ENCODE data around the gene IGFBP2.
A peak's percentile ranks its signal among the peaks of the same experiment; 100 is the strongest.

IGFBP2 gene

GRCh38 chr2:216687111-216687510, 53.9 kb downstream of the IGFBP2 start:
- no peak for DNase-seq (ENCODE audit: low read depth)

DNA sequence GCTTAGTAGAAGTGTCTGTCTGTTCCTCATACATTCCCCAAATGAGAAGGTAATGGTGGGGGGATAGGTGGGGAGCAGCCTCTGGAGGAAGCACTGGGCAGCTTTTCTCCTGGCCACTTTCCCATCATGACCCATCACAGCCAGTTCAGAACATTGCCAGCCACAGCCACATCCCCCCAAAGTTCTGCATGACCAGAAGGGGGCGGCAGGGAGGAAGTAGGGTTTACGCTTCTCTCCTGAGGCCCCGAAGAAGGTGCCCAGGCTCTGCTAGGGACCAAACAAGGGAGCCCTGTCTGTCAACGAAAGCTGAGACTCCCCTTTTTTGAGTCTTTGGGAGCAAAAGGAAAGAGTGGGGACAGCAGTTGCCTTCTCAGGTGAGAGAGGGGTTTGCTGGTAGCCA, 54.4 kb downstream of the IGFBP2 start:
- peak; percentile 18 for DNase-seq (ENCODE audit: low read depth)

- no peak for DNase-seq (ENCODE audit: low read depth)
Measured at GRCh38 chr2:216688731-216689340, 55.6 kb downstream of the IGFBP2 start.

- no peak for DNase-seq (ENCODE audit: low read depth)
Measured at GRCh38 chr2:216689397-216689796, 56.2 kb downstream of the IGFBP2 start.

- no peak for DNase-seq (ENCODE audit: low read depth)
Measured at GRCh38 chr2:216690456-216690852, 57.2 kb downstream of the IGFBP2 start.

DNA sequence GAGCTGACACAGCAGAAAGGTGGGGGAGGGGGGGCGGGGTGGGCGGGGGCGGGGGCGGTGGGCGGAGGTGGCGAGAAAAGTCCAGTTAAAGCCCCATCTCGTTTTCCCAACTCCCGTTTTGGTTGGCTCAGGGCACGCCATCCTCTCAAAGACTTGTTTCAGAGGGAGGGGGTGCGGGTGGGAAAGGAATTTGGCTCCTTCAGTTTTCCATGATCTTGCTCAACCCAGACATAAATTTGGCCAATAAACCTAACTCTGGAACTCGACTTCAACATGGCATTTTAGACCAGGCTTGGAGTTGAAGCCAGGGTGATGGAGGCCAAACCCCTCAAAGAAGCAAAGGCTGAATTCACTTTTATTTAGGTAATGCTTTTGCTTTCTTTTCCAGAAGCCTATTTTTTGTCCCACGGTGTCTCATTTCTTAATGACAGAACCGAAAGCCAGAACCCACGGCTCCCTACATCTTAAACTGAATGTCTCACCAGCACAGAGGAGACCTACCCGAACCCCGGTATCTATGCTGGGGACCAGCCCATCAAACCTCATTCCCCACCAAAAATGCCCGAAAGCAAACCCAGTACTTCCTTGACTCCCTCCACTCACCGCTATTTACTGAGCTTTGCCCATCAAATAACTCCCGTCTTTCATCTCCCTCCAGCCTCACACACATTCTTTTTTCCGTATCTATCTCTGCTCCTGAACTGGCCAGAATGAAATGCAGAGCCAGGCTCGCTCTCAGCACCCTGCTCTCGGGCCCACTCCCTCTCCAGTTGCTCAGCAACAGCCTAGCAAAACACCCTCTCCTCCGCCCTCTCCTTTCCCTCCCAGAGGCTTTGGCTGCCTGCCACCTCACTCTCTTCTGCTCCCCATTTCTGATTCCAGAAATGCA, 57.9 kb downstream of the IGFBP2 start:
- no peak for DNase-seq (ENCODE audit: low read depth)

DNA sequence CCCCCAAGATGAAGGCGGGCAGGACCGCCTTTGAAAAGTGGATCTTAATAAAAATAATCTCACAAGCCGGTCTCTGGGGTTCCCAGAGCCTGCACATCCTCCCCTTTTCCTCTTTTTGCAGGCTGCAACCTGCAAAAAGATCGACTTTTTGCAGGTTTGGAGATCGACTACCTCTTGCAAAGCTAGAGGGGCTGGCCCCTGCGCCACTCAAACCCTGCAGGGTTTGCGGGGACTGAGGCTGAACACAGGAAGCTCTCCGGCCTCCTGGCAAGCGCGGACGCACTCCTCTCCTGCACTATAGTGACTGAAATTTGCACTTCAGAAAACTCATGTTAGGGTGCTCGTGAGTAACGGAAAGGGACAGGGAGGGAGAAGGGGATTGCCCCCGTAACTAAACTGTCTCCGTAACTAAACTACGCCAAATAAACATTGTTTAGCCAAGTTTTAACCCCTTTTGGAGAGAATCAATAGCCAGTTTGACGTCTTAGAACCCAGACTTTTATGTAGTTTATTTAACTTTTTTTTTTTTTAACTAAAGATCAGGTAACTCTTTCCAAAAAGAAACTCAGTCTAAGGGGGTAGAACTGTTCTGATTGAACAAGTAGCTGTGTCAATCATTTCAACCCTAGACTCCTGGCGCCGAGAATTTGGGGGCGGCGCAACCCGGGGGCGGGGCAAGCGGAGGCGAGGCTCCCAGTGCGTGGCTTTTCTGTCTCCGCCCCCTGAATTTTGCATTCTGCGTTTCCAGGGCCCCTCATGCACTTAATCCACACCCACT, 59.6 kb downstream of the IGFBP2 start:
- DNase-seq (ENCODE audit: low read depth) = peak; percentile 69

GRCh38 chr2:216693414-216694080, 60.3 kb downstream of the IGFBP2 start:
- DNase-seq (ENCODE audit: low read depth) = no peak

- DNase-seq (ENCODE audit: low read depth) = peak; percentile 22
Measured at GRCh38 chr2:216694082-216694825, 61.0 kb downstream of the IGFBP2 start.

GRCh38 chr2:216694826-216695217, 61.6 kb downstream of the IGFBP2 start:
- no peak for DNase-seq (ENCODE audit: low read depth)

DNA sequence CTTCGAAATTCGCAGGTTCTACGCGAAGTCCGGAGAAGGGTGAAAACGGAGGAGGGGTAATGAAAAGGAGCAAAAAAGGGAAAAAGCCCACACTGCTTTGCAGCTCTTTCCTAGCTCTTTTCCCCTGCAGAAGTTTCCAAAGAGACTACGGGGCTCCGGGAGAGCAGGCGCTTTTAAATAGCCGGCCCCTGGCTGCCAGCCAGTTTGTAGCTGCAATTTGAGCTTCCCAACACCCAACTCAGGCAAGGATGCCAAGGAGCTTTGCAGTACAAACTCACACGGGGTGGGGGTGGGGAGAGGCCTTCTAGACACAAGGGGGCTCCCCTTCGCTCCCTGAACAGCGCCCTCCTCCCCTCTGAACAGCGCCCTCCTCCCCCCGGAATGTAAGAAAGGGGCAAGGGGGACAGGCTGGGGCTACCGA, 62.2 kb downstream of the IGFBP2 start, which contains the start of gene IGFBP5:
Gene IGFBP5 (minus strand): TSS at position 149 of the 421 bp plus-strand sequence. CDS start 774 bp downstream, outside the sequence.
- DNase-seq (ENCODE audit: low read depth) = no peak

DNA sequence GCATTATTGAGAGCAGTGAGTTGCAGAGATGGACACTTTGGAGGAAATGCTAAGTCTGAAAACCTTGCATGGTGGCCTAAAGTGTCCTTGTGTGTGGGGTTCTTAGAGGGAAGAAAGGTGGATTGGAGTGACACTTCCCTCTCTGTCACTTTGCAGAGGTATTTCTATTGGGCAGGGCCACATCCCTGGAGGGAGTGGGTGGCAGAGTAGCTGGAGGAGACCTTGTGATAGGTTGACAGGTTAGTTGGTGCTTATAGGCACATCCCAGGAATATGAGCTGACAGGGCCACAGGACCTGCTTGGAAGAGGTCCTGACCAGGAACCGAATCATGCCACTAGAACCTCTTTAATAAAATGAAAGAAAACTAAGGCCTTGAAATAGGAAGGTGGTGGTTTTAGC, 63.1 kb downstream of the IGFBP2 start:
- DNase-seq (ENCODE audit: low read depth) = no peak

DNA sequence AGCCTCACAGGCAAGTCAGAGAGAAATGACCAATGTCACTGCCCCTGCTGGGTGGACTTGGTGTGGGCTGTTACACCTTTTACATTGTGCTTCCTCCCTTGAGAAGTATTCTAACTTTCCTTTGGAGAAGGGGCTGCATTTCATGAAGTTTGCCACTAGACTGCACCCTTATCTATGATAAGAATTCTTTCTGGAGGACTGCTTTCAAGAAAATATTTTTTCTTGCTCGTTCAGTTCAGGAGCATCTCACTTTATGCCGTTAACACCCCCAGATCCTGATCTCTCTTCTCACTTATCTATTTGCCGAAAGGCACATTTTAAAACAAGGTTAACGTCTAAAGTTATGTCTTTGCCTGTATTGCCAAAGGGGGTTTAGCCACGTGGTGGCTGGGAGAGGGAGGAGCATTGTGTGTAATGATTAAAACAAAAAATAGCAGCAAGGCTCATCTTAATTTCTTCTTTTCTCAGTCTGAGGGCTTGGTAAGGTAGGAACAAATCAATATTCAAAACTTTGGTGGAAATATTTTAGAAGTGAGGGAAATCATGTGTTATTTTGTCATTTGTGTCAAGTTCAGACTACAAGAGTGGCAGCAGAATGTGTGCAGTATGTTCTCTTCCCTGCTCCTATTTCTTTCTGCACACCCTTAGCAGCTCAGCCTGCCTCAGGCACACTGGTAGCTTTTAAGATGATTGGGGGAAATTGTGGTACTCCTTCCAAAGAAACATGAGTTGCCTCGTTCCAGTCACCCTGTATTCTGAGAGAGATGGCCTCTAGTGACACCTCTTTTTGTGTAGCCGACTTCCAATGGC, 63.7 kb downstream of the IGFBP2 start:
- no peak for DNase-seq (ENCODE audit: low read depth)

DNA sequence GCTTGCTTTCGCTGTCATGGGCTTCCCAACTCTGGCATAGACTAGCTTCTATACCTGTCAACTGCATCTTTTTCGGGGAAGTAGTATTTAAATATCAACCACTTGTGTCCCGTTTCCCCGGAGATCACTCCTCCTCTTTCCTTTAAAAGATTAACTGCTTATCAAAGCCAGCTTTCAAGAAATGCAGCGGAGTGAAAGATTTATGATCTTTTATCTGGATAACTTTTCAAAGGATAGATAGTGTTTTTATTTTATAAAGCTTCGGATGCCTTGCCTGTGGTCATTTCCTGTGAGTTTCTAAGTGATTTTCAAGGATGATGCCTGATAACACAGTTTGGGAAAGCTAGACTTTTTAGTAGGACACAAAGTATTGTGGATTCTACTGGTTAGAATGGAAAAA, 65.1 kb downstream of the IGFBP2 start:
- no peak for DNase-seq (ENCODE audit: low read depth)

- DNase-seq (ENCODE audit: low read depth) = no peak
Measured at GRCh38 chr2:216698895-216699294, 65.7 kb downstream of the IGFBP2 start.

GRCh38 chr2:216700088-216700567, 66.9 kb downstream of the IGFBP2 start:
- no peak for DNase-seq (ENCODE audit: low read depth)

GRCh38 chr2:216700781-216701180, 67.6 kb downstream of the IGFBP2 start:
- no peak for DNase-seq (ENCODE audit: low read depth)

DNA sequence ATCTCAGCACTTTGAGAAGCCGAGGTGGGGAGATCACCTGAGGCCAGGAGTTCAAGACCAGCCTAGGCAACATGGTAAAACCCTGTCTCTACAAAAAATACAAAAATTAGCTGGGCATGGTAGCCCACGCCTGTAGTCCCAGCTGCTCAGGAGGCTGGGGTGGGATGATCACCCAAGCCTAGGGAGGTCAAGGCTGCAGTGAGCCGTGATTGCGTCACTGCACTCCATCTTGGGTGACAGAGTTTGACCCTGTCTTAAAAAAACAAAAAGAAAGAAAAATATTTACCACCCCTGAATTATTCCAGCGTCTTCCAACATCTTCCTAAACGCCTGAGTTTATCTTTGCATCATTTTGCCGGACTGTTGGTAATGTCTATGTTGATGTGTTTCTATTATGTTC, 68.3 kb downstream of the IGFBP2 start:
- no peak for DNase-seq (ENCODE audit: low read depth)

DNA sequence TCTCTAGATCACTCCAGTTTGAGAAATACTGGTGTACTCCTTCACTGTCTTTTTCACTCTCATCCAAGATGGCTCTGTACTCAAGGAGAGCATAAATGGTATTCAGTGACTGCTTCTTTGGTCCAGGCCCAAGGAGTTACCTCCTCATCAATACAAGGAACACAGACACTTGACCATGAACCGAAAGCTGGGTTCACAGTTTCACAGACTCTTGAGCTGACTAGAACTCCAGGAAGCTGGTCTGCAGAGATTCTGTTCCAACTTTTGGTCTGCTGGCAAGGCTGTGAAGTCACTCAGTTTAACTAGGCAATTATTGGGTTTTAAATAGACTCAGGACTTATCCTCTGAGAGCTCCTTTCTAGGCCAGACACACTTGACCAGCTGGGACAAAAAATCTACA, 69.5 kb downstream of the IGFBP2 start:
- DNase-seq (ENCODE audit: low read depth) = no peak

DNA sequence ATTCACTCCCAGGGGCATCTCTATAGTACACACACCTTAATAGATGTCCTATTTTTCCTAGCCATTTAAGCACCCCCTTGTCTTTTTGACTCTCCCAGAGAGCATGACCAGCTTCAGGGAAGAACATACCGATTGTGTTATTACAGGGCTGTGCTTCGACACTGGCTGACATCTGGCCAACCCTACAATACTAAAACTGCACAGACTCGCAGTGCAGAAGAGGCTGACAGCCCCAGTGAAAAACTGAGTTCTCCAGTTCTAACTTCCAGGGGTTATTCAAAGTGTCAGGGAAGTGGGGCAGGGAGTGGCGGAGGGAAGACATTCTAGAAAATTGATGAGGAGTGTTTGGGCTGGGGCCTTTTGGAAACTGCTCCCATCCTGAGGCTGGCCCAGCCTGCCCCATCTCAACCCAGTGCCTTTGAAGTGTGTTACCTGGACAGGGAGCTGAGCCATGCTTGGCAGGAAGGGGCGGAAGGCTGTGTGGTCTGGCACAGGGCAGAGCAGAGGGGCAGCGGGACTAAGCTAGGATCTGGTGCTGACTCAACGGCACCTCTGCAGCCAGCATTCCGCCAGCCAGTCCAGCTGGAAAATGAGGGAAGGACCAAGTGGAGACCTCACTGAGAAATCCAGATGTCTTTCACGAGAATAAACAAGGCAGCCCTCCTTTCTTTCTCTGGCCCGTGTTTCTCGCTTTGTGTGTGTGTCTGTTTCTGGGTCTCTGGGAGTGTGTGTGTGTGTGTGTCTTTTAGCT, 77.5 kb downstream of the IGFBP2 start:
- DNase-seq (ENCODE audit: low read depth) = no peak
